ENCODE results near the gene HYAL3.
"Not testable (repeated sequence)": the region's sequence is repeated elsewhere in the genome, so short reads cannot be mapped to it uniquely, and the experiment has no call there.

Gene HYAL3

DNA sequence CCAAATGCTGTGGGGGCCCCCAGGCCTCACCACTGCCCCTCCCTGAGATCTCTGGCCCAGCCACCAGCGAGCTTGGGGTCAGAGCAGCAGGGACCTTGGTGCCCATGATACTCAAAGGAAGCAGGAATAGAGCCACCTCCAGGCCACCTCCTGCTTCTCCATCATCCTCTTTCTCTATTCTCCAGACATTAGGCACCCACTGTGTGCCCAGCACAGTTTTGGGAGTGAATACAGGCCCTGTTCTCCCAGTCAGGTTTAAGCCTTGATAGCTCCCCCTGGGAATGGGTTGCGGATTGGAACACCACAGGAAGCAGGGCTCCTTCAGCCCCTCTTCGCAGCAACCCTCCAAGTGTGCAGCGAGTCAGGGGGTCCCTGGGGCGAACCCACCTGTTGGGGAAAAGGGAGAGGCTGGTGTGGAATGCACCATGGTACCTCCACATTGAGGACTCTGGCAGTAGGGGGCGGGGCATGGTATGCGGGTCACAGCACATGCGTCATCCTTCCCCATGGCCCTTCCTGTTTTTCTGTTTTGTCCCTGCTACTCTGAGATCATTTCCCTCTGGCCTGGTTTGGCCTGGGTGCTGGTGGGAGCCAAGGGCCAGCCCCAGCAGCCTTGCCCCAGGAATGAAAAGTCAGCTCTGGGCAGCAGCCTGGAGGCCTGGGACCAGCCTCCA, 44.5 kb downstream of the HYAL3 start:
- DNase-seq, result no peak

DNA sequence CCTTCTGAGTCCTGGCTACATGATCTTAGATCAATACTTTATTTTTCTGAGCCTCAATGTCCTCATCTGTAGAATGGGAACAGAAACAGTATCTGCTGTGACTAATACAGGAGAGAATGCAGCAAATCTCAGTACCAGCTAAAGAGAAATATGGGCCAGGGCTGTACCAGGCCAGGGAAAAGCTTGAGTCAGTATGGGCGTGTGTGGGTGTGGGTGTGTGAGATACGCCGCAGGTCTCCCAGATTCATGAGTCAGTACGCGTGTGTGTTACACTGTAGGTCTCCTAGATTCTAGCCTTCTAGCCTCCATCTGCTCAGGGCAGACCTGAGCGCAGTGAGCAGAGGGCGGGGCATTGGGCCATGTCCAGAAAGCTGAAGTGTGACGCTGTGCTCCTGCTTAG, 48.0 kb downstream of the HYAL3 start:
- DNase-seq, result no peak

DNA sequence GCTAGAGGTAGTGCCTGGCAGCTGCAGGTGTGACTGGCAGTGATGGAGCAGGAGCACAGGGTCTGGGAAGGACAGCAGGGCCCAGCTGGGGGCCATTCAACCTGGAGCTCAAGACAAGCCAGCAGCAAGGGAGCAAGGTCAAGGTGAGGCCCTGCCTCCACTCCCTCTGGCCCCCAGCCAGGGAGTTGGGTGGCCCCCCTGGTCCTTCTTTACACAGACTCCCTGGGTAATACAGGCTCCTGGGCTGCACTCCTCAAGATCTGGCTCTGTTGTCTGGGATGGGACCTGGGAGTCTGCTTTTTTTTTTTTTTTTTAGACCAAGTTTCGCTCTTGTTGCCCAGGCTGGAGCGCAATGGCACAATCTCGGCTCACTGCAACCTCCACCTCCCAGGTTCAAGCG, 48.7 kb downstream of the HYAL3 start:
- DNase-seq, result no peak

DNA sequence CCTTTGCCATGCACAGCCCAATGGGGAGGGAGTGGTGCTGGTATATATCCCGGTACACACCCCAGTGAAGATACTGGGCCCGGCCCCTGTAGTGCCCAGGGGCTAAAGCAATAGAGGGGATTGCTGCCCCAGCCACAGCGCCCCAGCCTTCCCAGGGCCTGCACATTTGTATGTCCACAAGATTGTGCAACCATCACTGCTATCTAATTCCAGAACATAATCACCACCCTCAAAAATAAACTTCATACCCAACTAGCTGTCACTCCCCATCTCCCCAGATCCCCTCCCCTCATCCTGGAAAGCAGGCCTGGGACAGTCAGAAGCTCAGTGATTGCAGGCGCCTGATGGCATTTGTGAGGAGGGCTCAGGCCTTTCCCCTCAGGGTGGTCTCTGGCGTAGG, 49.7 kb downstream of the HYAL3 start:
- no peak for DNase-seq

DNA sequence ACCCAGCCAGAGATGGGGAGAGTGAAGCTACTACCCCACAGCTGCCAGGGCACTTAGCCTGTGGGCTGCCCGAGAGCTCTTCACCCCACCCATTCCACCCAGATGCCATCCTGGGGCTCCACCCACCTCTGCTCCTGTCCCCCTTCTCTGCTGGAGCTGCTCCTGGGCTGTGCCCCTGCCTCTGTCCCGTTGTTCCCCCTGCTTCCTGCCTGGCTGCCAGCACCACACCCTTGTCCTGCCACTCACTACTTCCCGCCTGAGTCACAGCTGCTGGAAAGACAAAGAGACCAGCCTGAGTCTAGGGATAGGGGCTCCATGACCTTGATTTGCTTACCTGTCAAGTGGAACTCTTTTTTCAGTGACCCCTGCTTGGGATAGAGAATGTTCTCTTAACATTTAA, 50.8 kb downstream of the HYAL3 start:
- no peak for DNase-seq

DNA sequence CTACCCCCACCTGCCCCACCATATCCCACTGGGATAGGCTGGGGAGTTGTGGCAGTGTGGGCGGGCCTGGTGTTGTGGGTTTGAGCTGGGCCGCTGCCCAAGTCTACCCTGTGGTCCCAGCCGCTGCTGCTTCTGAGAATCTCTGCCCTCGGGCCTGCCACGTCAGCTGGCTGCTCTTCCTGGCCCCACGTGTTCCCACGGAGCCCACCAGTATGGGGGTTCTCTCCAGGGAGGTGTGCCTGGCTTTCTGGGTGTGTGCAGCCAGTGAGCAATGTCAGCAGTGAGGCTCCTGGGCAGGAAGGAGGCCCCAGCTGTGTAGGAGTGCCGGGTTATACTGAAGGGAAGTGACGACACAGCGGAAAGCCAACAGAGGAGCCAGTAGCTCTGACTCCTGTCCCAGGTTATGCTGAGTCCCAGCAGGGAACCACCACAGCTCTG, 52.7 kb downstream of the HYAL3 start:
- no peak for DNase-seq

DNA sequence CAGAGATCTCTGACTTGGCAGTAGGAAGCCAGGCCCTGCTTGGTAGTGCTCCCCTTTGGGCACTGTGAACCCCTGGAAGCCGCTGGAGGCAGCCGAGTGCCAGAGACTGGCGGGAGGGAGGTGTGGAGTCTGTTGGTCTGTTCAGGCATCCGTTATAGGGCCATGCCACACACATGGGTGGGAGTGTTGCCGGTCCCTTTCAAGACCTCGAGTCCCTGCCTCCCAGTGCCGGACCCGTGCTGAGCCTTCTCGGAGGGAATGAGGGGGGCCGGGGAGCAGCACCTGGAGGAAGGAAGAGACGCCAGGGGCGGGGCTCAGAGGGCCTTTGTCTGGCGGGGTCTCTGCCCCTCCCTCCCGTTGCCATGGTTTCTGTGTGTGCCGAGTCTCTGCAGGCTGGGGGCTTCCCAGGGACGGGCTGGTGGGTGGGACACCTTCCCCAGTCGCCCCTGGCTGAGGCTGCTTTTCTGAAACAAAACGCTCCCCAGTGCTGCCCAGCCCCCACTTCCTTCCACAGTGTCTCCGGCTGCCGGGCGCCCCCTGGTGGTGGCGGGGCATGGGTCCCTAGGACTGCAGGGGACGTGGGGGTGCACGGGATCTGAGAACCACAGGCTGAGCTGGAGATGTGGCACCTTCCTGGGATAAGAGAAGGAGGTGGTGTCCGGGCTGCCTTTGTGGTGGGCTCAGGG, 53.2 kb downstream of the HYAL3 start:
- peak; percentile 89 for DNase-seq

DNA sequence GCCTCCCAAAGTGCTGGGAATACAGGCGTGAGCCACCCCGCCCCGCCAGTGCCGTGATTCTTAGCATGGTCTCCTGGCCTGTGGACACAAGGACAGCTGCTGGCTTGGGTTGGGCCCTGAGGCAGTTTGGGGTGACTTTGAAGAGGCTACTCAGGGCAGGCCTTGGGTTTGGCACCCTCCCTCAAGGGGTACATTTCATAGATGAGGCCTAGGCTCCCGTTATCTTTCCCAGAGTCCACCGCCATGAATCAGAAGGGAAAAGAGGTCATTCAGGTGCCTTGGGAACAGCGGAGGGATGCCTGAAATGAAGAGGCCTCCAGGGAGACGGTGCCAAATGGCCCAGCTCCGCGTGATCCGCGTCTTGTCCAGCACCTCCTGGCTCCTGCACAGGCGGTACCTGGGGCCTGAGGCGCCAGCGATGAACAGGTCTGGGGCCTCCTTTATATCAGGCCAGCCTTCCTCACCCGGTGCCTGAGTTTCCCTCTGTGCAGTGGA, 53.9 kb downstream of the HYAL3 start:
- DNase-seq, result no peak

DNA sequence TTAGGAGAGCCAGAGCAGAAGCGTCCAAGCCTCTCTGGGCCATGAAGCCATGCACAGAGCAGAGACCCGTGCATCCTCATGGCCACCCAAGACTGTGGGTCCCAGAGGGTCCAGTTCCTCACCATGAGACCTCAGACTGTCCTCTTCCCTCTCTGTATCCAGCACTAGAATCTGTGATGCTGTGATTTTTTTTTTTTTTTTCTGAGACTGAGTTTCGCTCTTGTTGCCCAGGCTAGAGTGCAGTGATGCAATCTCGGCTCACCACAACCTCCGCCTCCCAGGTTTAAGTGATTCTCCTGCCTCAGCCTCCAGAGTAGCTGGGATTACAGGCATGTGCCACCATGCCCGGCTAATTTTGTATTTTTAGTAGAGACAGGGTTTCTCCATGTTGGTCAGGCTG, 54.4 kb downstream of the HYAL3 start:
- not testable (repeated sequence) for DNase-seq

DNA sequence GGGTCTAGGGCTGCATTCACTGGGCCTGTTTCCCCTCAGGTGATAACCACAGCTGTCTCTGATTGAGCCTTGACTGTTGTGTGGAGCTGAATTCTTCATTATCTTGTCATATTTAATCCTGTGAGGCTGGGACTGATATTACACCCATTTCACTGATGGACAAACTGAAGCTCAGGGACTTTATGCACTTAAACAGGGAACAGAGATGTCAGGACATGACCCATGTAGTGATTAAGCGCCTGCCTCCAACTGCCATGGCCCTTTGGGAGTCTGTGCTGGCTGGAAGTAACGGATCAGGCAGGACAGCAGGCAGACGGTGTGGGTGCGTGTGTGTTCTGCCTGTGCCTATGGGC, 55.7 kb downstream of the HYAL3 start:
- no peak for DNase-seq

DNA sequence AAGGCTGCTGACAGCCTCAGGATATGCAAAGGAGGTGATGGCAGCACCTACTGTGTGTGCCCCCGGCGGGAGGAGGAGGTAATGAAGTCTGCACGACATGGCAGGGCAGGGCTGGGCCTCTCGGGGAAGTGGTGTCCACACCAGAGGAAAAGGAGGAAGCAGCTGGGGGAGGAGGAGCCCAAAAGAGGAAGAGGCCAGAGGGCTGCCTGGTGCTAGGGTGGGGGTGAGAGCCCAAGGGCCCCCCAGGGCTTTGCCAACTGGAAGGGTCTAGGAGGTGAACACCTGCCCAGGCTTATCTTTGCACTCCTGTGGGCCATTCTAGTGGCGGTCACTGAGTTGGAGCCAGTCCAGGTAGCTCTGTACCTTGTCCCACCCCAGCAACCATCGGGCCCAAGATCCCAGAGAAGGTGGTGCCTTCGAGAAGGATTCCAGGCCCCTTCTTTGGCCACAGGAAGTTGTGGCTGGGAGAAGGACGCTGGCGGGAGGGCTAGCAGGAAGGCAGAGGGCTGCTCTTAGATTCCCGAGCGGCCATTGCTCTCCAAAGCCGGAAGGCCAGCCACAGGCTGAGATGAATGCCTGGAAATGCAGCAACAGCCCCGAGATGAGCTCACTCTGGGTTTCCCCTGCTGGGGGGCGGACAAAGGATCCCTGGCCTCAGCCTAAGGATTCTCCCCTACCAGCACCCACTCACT, 56.2 kb downstream of the HYAL3 start:
- no peak for DNase-seq

Measured in NCI-H82 (cell line).